K562 (cell line): ENCODE results near the gene ATF4. TPM values are rescaled to one million over a fixed set of nuclear protein-coding genes. Genes with fewer than 3 reads are reported as not detected.

ENCODE experiments used
- BRCA1 ChIP-seq, 2 experiments: fragments of 450-650 bp in 1 of 2; sonication (generic) in 1 of 2; formaldehyde crosslinking in 1 of 2; IDR thresholded peaks; 2 replicates each; pipeline versions ENCODE4 v1.5.0 to v1.6.1; 2017 to 2020; ENCODE audit warnings: mild to moderate bottlenecking in 1 of 2, missing genetic modification reagents in 1 of 2
- BRF1 ChIP-seq: IDR thresholded peaks from 3 replicates; pipeline ENCODE4 v1.6.1; 2011; ENCODE audit warnings: borderline replicate concordance, mild to moderate bottlenecking; ENCODE audit not compliant: insufficient read length; ENCODE audit errors: extremely low read depth
- ETV1 ChIP-seq: fragments of 450-650 bp; conservative IDR thresholded peaks from 2 replicates; pipeline ENCODE4 v1.6.1; 2016; ENCODE audit warnings: missing genetic modification characterization, control low read depth, low read depth, missing compliant biosample characterization
- FOS ChIP-seq: IDR thresholded peaks from 3 replicates; pipeline ENCODE4 v1.6.1; 2011; ENCODE audit not compliant: insufficient read length; ENCODE audit errors: extremely low read depth
- MCM2 ChIP-seq: fragments of 450-650 bp; IDR thresholded peaks from 2 replicates; pipeline ENCODE4 v1.6.1; 2017; ENCODE audit warnings: low read depth, mild to moderate bottlenecking
- NCOA4 ChIP-seq: fragments of 450-650 bp; IDR thresholded peaks from 2 replicates; pipeline ENCODE4 v1.6.1; 2018; ENCODE audit warnings: mild to moderate bottlenecking; ENCODE audit not compliant: partially characterized antibody
- PURB ChIP-seq: sonication (generic); formaldehyde crosslinking; IDR thresholded peaks from 2 replicates; pipeline ENCODE4 v1.9.0; 2021; ENCODE audit warnings: low read depth, mild to moderate bottlenecking, missing genetic modification reagents
- SP1 ChIP-seq: sonication (generic); formaldehyde crosslinking; IDR thresholded peaks from 2 replicates; pipeline ENCODE4 v1.8.1; 2022; ENCODE audit warnings: mild to moderate bottlenecking, missing genetic modification reagents
- TBP ChIP-seq: optimal IDR thresholded peaks from 2 replicates; pipeline ENCODE3; 2011; ENCODE audit warnings: low read depth, low read length, improper control_type of control experiment
- ZNF12 ChIP-seq: sonication (generic); formaldehyde crosslinking; IDR thresholded peaks from 2 replicates; pipeline ENCODE4 v1.4.0; 2020; ENCODE audit warnings: mild to moderate bottlenecking, missing genetic modification reagents
- ZNF263 ChIP-seq: sonication (generic); formaldehyde crosslinking; IDR thresholded peaks from 2 replicates; pipeline ENCODE4 v1.8.0; 2022; ENCODE audit warnings: mild to moderate bottlenecking, missing genetic modification reagents, borderline replicate concordance
- polyA plus RNA-seq, 8 experiments: library from polyadenylated mRNA; depleted of rRNA in 4 of 8; stranded (reverse) in 5 of 8; unstranded in 3 of 8; fragments of >200 nt; fragmentation: Nextera tagmentation in 2 of 8; fragmentation: Illumina TruSeq in 1 of 8; extraction: Ambion mirVana in 2 of 8; extraction: Trizol in 1 of 8; gene quantifications; 2 replicates each; pipeline versions ENCODE4 v1.2.1 to v1.2.3, GENCODE V29; 2011 to 2014; ENCODE audit warnings: inconsistent platforms in 1 of 8, missing spikeins in 1 of 8
- total RNA-seq, 7 experiments: library from RNA; depleted of rRNA in 6 of 7; stranded (reverse); fragments of >200 nt in 6 of 7; fragmentation: Illumina TruSeq in 2 of 7; extraction: Trizol in 2 of 7; gene quantifications; 2 replicates each; pipeline versions ENCODE4 v1.2.1 to v1.2.3, GENCODE V29; 2011 to 2021; ENCODE audit warnings: low replicate concordance in 1 of 7
- TF ChIP-seq, protein P1 (sequence below): fragments of 250-450 bp; sonication (Bioruptor Pico); IDR thresholded peaks from 2 replicates; pipeline ENCODE4 v1.5.0; 2020; ENCODE audit warnings: mild to moderate bottlenecking, borderline replicate concordance
- TF ChIP-seq, protein P2 (sequence below), 2 experiments: fragments of 450-650 bp in 1 of 2; sonication (generic) in 1 of 2; formaldehyde crosslinking; conservative IDR thresholded peaks; 2 replicates each; pipeline versions ENCODE4 v1.4.0 to v1.8.1; 2020 to 2022; ENCODE audit warnings: mild to moderate bottlenecking in 1 of 2, missing genetic modification reagents in 1 of 2
- TF ChIP-seq, protein P3 (sequence below): fragments of 450-650 bp; IDR thresholded peaks from 2 replicates; pipeline ENCODE4 v1.6.1; 2018; ENCODE audit warnings: mild to moderate bottlenecking, low read depth; ENCODE audit not compliant: partially characterized antibody

Gene ATF4
- total and polyA plus RNA-seq, 9 of the 15 experiments (the other 6 are each of a cell fraction or from before 2014, with no cell fraction given), result 93.1 to 723 (median 355) TPM

DNA sequence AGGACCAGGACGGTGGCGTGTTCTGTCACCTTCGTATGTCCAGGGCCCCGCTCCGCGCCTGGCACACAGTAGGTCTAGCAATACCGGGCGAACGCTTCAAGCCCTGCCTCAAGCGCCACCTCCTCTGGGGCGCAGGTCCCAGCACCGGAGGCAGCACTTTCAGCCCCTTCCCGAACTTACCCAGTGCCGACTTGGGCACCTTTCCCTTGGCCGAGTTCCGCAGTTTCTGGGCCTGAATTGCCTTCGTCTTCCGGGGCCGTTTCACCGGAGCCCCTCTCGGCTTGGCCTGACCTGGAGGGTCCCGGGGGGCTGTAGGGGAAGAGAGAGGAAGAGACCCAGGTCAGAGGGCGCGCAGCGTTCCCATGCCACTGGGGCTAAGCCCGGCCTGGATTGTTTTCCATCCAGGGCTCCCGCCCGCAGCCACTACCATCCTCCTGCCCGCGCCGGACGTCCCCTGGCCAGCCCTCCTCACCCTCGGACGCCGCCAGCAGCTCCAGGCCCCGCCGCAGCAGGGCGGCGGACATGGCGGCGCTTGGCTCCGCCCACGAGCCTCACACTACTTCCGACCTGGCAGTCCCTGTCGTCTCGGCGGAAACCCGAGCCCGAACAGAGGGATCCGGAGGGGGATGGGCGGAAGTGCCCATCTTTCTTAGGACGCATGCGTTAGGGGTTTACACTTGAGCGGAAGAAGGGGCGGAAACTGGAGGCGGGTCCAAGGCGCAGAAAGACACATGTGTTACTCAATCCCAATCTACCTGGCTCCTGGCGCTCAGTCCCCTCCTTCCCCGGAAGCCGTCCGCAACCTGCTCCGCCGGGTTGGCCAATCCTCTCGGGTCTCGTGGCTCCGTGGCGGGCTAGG is 12.1 kb downstream of the ATF4 start, which contains the start of gene RPS19BP1 (continued):
- TF ChIP-seq, protein P1, sequence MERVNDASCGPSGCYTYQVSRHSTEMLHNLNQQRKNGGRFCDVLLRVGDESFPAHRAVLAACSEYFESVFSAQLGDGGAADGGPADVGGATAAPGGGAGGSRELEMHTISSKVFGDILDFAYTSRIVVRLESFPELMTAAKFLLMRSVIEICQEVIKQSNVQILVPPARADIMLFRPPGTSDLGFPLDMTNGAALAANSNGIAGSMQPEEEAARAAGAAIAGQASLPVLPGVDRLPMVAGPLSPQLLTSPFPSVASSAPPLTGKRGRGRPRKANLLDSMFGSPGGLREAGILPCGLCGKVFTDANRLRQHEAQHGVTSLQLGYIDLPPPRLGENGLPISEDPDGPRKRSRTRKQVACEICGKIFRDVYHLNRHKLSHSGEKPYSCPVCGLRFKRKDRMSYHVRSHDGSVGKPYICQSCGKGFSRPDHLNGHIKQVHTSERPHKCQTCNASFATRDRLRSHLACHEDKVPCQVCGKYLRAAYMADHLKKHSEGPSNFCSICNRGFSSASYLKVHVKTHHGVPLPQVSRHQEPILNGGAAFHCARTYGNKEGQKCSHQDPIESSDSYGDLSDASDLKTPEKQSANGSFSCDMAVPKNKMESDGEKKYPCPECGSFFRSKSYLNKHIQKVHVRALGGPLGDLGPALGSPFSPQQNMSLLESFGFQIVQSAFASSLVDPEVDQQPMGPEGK, result no peak
- TF ChIP-seq FOS (no peak), BRCA1 (IDR thresholded peaks at IDR 0.05) (no peak), BRCA1 (CRISPR knock-in tag; IDR thresholded peaks at IDR 0.05) (no peak), SP1 (peak; percentile 80), ZNF12 (CRISPR knock-in tag) (no peak), ETV1 (tag) (peak; percentile 86), BRF1 (no peak), MCM2 (no peak), PURB (CRISPR knock-in tag) (no peak), TBP (peak; percentile 56), NCOA4 (no peak), ZNF263 (no peak; the same call in 1 of the 2 replicates)
- TF ChIP-seq, protein P2, sequence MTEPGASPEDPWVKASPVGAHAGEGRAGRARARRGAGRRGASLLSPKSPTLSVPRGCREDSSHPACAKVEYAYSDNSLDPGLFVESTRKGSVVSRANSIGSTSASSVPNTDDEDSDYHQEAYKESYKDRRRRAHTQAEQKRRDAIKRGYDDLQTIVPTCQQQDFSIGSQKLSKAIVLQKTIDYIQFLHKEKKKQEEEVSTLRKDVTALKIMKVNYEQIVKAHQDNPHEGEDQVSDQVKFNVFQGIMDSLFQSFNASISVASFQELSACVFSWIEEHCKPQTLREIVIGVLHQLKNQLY (CRISPR knock-in tag; conservative IDR thresholded peaks at IDR 0.05), result no peak
- TF ChIP-seq, protein P3, sequence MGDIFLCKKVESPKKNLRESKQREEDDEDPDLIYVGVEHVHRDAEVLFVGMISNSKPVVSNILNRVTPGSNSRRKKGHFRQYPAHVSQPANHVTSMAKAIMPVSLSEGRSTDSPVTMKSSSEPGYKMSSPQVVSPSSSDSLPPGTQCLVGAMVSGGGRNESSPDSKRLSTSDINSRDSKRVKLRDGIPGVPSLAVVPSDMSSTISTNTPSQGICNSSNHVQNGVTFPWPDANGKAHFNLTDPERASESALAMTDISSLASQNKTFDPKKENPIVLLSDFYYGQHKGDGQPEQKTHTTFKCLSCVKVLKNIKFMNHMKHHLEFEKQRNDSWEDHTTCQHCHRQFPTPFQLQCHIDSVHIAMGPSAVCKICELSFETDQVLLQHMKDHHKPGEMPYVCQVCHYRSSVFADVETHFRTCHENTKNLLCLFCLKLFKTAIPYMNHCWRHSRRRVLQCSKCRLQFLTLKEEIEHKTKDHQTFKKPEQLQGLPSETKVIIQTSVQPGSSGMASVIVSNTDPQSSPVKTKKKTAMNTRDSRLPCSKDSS, result no peak
